ENCODE measurements around the gene GFRA1. TPM values are rescaled to one million over a fixed set of nuclear protein-coding genes. Genes with fewer than 3 reads are reported as not detected.

GFRA1 gene
- total and polyA plus RNA-seq, 11 donors = 0.76 to 18.6 (median 1.4) TPM

DNA sequence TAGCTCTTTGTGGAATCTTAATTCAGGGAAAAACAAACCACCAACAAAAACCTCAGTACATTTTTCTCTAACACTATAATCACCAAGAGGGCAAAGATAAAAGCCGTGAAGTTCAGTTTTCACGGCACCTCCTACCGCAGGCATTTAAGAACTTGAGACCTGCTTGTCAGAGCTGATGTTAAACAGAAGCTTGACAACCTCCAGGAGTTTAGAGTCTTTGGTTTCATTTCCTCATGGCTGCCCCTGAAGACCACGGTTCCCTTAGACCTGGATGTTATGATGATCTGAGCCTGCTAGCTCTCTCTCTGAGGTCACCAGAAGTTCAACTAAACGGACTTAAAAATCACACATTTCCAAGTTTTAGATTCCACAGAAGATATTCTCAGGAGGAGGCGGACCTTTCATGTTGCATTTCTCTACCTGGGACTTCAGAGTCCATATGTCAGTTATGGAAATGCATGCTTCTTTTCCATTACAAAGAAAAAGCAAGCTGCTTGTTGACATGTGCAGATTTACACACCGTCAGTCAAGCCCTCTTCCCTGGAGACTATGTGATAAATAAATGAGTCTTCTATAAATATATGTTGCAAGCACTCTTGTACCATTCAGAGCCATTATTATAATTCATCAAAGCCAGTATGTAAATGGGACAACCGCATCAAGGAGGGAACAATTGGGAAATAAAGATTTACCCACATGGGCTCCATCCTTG, 258.0 kb downstream of the GFRA1 start:
- TF ChIP-seq, protein P1, sequence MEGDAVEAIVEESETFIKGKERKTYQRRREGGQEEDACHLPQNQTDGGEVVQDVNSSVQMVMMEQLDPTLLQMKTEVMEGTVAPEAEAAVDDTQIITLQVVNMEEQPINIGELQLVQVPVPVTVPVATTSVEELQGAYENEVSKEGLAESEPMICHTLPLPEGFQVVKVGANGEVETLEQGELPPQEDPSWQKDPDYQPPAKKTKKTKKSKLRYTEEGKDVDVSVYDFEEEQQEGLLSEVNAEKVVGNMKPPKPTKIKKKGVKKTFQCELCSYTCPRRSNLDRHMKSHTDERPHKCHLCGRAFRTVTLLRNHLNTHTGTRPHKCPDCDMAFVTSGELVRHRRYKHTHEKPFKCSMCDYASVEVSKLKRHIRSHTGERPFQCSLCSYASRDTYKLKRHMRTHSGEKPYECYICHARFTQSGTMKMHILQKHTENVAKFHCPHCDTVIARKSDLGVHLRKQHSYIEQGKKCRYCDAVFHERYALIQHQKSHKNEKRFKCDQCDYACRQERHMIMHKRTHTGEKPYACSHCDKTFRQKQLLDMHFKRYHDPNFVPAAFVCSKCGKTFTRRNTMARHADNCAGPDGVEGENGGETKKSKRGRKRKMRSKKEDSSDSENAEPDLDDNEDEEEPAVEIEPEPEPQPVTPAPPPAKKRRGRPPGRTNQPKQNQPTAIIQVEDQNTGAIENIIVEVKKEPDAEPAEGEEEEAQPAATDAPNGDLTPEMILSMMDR (IDR thresholded peaks at IDR 0.05) = no peak
- TF ChIP-seq POLR2A (IDR thresholded peaks at IDR 0.05) = no peak
- Histone ChIP-seq H3K9me3 (peaks cover 0 to 18% (median 0%) of the 10 kb centered on the region in 12 donors), H3K4me1 (peaks cover 0 to 5% (median 0%) of the 10 kb centered on the region in 12 donors), H3K36me3 (no peaks in the 10 kb centered on the region), H3K27me3 (no peaks in the 10 kb centered on the region), H3K27ac (no peak overlapping the region), H3K4me3 (no peak overlapping the region)
- ATAC-seq (no peak), DNase-seq (no peak)
- WGBS, 4 donors = 27 to 35% (median 28%) methylated on average over 8 of the region's 8 CpGs
- intact Hi-C loops (cut with DNase I) = no loop called here

DNA sequence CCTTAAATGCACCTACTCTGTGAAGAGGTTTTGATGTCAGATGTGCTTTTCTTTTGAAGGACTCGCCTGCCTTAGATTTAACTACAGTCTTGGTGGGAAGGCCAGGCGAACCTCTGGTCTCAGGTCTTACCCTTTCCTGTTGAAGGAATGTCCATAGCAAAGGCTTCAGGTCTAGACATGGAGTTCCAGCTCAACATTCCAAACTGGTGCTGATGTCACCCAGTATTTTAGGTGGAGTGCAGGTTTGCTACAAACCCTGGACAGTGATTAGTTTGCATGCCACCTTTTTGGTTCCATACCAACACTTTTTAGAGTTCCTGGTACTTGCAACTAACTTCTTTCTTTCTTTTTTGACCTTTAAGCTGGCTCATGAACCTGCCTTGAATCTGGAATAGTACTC, 258.7 kb downstream of the GFRA1 start:
- intact Hi-C loops (cut with DNase I) = no loop called here
- H3K9me3 ChIP-seq = peaks cover 0 to 22% (median 0%) of the 10 kb centered on the region in 12 donors
- no peak overlapping the region for H3K4me3 ChIP-seq
- 79 to 88% (median 83%) methylated on average over 2 of the region's 2 CpGs for WGBS, 4 donors
- H3K36me3 ChIP-seq = no peaks in the 10 kb centered on the region
- DNase-seq (no peak), ATAC-seq (no peak)
- H3K27ac ChIP-seq = no peak overlapping the region
- no peaks in the 10 kb centered on the region for H3K27me3 ChIP-seq
- peaks cover 0 to 5% (median 0%) of the 10 kb centered on the region in 12 donors for H3K4me1 ChIP-seq
- no peak for TF ChIP-seq POLR2A (IDR thresholded peaks at IDR 0.05)
- TF ChIP-seq, protein P1 (IDR thresholded peaks at IDR 0.05) = no peak

DNA sequence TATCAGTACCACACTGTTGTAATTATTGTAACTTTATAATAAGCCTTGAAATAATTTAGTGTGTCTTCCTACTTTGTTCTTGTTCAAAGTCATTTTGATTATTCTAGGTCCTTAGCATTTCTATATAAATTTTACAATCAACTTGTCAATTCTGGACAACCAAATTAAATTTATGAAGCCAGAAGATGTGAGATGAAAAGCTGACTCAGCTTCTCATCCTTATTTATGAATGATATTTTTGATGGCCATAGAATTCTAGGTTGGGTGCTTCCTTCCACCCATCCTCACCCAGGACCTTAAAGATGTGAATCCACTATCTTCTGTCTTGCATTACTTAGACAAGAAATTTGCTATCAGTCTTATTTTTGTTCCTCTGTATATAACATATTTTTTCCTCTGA, 261.1 kb downstream of the GFRA1 start:
- Histone ChIP-seq H3K36me3 (no peaks in the 10 kb centered on the region), H3K4me1 (peaks cover 0 to 5% (median 0%) of the 10 kb centered on the region in 12 donors), H3K27me3 (no peaks in the 10 kb centered on the region), H3K9me3 (peaks cover 0 to 30% (median 0%) of the 10 kb centered on the region in 12 donors), H3K27ac (no peak overlapping the region), H3K4me3 (no peak overlapping the region)
- TF ChIP-seq, protein P1 (IDR thresholded peaks at IDR 0.05) = no peak
- TF ChIP-seq POLR2A (IDR thresholded peaks at IDR 0.05) = no peak
- ATAC-seq (no peak), DNase-seq (no peak)
- intact Hi-C loops (cut with DNase I) = no loop called here

DNA sequence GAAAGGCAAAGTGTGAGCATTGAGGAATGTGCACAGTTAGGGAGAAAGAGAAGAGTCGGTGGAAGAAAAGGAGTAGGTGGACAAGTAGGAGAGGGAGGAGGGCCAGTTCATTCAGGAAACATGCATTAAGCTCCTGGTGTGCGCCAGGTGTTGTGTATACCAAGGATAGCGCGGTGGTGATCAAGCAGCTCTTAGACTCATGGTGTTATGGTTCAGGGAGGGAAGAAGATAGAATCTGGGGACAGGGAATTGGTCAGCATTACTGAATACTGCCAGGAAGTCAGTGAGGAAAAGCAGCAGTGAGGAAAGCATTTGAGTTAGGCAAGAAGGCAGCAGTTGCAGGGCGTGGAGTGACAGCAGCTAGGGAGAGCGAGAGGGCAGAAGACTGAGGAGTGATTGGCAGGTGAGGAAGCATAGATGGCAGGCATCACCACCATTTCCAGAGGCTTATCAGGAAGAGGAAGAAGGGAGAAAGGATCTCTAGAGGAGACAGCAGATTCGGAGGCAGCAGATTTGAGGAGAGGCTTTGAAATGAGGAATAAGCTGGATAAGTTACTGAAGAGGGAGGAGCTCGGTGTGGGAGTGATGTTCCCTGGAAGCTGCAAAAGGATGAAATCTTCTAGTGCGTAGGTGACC, 265.6 kb downstream of the GFRA1 start:
- Histone ChIP-seq H3K27ac (no peak overlapping the region), H3K27me3 (no peaks in the 10 kb centered on the region), H3K9me3 (peaks cover 0 to 19% (median 0%) of the 10 kb centered on the region in 12 donors), H3K4me1 (no peaks in the 10 kb centered on the region), H3K4me3 (no peak overlapping the region), H3K36me3 (no peaks in the 10 kb centered on the region)
- TF ChIP-seq, protein P1 (IDR thresholded peaks at IDR 0.05) = no peak
- no peak for TF ChIP-seq POLR2A (IDR thresholded peaks at IDR 0.05)
- ATAC-seq (no peak), DNase-seq (no peak)
- WGBS, 4 donors = 59 to 65% (median 63%) methylated on average over 9 of the region's 9 CpGs
- intact Hi-C loops (cut with DNase I) = no loop called here

Other genes with a start within 250 kb of the GFRA1 start
- not detected for gene CCDC172, start 51.2 kb upstream of the GFRA1 start, total RNA-seq
- gene CCDC172, start 51.2 kb upstream of the GFRA1 start, polyA plus RNA-seq = not detected
- not detected for gene PNLIPRP3, start 154.6 kb upstream of the GFRA1 start, total RNA-seq
- not detected for gene PNLIPRP3, start 154.6 kb upstream of the GFRA1 start, polyA plus RNA-seq